NCI-H2029 treated with DMSO at 0.1 percent for 48 hours (cell line): ENCODE data around the gene MRPL20.
"Not testable (repeated sequence)": the region's sequence is repeated elsewhere in the genome, so short reads cannot be mapped to it uniquely, and the experiment has no call there.

Source experiments
- DNase-seq: peaks from one replicate; lab custom pipeline; 2025; lab: John Stamatoyannopoulos, UW

Gene MRPL20

DNA sequence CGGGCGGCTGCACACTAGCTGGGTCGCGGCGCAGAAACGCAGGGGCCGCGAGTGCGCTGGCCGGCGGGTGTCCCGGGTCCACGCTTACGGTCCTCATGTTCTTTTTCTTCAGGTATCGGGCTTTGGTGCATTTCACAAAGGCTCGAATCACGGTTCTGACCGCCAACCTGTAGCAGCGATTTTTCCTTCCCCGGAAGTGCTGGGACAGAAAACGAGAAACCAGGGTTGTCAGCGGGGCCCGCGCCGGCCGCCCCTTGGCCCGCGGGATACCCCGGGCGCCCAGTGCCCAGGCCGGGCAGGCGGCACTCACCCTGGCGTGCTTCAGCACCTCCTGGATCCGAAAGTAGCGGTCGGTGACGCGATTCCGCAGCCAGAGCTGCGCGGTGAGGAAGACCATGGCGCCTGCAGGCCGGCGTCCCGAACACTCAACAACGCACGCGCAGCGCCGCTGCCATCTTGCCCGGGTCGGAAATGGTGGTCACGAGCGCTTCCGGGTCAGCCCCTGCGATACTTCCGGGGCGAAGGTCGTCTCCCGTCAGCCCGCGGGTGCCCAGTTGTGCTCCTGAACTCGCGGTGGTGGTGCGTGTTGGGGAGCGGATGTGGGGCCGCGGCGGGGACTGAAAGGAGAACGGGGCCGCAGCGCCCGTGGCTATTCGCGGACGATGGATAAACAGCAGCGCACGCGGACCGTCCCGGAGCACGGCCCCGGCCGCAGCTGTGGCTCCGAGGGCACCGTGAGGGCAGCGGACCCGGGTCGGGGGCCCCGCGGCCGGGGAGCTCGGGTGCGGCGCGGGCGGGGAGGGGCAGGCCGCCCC lies at the start of gene MRPL20:
MRPL20 (minus strand) TSS at position 473 of the 815 bp plus-strand sequence; CDS start at position 397, 76 bp downstream.
- DNase-seq = peak; percentile 44

DNA sequence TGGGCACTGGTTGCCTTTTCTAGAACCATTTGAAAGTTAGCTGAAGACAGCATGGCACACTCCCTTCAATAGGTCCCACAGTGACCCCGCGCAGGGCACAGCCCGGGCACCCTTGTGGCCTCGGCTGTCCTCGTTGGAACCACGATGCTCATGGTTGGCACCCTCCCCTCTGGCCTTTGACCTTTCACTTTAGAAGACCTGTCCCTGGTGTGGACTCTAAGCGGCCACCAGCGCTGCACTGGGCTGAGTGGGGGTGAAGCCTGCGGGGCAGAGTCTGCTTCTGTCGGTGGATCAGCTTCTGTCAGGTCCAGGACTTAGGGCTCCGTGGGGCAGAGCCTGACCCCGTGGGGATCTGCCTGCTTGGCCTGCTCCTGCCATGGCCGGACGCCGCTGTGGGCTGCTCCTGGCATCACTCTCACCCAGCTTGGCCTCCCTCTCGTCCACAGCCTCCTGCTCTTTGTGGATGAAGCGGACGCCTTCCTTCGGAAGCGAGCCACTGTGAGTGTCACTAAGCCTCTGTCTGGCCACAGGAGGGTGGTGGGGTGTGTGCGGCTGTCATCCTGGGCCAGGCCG lies 49.7 kb upstream of the MRPL20 start:
- DNase-seq = not testable (repeated sequence)

DNA sequence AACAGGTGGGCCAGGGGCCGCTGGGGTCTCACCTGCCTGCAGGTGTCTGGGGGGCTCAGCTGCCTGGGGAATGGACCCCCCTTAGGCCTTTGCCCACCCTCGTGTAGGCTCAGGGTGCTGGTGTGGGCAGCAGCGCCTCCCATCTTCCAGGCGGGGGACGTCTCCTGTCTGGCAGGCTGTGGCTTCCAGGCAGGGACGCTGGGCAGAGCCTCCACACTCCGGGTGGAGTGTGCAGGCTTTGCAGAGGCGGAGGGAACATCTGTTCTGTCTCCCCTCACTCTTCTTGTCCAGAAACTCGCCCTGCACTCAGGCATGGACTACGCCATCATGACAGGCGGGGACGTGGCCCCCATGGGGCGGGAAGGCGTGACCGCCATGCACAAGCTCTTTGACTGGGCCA lies 48.8 kb upstream of the MRPL20 start:
- not testable (repeated sequence) for DNase-seq

GRCh38 chr1:1455366-1455884 lies 48.3 kb upstream of the MRPL20 start:
- no peak for DNase-seq

GRCh38 chr1:1454286-1455056 lies 47.4 kb upstream of the MRPL20 start:
- not testable (repeated sequence) for DNase-seq

GRCh38 chr1:1452882-1453281 lies 45.8 kb upstream of the MRPL20 start:
- no peak for DNase-seq

DNA sequence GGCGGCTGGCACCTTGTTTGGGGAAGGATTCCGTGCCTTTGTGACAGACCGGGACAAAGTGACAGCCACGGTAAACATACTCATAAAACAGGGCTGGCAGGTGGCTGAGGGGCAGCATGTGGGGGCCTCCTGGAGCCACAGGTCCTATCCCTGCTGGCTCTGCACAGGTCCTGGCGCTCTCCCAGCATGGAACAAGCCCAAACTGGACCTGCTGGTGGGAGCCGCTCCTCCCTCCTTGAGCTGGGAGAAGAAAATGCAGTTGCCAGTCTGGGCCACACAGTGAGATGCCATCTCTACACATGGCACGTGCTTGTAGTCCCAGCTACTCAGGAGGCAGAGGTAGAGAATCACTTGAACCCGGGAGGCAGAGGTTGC lies 45.3 kb upstream of the MRPL20 start:
- not testable (repeated sequence) for DNase-seq

DNA sequence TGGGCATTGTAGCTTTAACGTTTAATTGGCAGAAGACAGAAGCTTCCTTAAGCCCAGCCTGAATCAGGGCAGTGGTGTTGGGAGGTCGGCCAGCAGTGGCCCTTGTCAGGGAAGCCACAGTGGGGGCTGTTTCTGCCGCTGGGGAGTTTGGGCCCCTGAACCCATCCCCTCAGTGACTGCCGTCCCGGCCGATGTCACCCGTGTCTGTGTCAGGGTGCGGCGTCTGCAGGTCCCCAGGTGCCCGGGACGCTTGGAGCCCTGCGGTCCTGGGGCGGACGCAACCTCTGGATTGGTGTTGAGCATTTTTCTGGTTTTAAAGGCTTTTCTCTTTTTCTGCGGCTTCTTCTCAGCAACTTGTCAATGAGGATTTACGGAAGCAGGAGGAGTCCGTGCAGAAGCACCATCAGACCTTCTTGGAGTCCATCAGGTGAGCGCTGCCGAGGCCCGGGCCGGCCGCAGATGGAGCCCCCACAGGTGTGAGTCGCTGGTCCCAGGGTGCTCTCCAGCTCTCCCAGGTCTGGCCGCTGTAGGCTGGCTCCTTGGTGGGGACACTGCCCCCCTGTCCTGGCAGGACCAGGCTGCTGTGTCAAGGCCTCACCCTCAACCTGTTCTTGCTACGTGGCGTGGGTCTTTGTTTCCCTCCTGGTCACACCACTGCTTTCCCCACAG lies 44.7 kb upstream of the MRPL20 start:
- DNase-seq = no peak

DNA sequence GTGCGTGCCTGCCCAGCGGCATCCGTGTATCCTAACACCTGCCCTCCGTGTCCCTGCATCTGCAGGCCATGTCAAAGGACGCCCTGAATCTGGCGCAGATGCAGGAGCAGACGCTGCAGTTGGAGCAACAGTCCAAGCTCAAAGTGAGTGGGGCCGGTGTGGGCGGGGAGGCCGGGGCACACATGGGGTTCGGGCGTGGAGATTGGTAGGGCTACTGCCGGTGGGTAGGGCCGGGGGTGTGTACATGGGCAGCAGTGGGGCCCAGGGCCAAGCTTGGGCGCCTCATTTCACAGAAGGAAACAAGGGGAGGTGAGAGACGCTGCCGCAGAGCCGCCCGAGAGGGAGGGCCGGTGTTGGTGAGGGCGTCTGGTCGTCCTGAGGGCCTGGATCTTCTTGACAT lies 43.5 kb upstream of the MRPL20 start:
- DNase-seq = not testable (repeated sequence)

DNA sequence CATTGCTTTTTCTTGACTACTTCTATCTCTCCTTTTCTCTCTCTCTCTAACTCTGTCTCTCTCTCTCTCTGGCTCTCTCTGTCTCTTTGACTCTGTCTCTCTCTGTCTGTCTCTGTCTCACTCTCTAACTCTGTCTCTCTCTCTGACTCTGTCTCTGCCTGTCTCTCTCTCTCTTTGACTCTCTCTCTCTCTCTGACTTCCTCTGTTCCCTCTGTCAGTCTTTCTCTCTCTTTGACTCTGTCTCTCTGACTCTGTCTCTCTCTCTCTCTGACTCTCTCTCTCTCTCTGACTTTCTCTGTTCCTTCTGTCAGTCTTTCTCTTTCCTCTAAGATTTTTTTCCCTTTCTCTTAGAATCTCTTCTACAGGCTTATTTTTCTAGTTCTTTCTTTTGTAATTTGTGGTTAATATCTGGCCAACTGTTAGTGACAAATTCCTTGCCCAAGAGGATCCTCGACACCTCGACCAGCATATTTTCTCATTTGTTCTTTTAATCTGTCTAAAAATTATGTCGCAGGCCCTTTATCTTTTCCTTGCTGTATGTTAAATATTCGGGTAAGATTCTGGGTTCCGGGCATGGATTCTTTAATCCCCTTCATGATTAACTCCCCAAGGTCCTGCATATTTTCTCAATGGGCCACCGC lies 42.1 kb upstream of the MRPL20 start, which contains the start of gene ATAD3C:
ATAD3C (plus strand) TSS at position 591 of the 641 bp plus-strand sequence. CDS start 995 bp downstream, outside the sequence.
- DNase-seq = no peak

GRCh38 chr1:1446631-1447030 lies 39.5 kb upstream of the MRPL20 start:
- not testable (repeated sequence) for DNase-seq

- no peak for DNase-seq
These were observed 35.1 kb upstream of the MRPL20 start for GRCh38 chr1:1442069-1442770.

DNA sequence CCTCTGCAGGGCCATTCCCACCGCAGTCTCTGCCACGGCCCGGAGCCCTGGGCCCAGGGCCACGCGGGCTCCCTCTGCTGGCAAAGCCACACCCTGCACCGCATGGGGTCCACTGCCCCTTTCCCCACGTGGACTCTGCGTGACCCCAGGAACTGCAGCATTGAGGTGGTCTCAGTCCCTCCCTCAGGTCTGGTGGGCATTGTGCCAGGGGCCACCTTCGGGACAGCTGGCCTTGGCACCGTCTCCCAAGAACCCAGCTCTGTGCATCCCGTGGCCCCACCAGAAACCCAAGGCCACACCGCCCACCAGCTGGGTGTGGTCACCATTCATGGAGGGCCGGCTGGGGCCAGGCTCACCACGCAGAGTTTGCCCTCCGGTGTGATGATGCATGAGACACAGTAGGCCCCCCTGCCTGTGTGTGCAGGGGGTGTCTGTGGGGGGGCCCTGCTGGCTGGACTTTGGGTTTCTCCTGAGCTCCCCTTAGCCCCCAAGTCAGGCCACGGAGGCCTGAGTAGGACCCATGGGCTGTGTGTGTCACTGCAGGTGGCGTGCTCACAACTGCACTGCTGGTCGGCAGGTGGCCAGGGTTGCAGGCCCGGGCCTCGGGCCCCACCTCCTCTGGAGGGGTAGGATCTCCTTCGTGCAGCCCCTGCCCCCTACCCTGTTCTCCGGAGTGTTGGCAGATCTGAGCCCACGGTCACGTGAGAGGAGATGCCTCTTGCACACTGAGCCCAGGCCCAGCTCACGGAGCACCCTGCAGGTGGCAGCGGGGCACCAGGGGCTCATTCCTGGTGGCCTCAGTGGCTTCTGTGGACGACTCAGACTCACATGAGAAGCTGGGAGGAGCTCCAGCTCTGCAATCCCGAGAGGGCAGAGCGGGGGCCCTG lies 34.2 kb upstream of the MRPL20 start:
- DNase-seq = no peak

DNA sequence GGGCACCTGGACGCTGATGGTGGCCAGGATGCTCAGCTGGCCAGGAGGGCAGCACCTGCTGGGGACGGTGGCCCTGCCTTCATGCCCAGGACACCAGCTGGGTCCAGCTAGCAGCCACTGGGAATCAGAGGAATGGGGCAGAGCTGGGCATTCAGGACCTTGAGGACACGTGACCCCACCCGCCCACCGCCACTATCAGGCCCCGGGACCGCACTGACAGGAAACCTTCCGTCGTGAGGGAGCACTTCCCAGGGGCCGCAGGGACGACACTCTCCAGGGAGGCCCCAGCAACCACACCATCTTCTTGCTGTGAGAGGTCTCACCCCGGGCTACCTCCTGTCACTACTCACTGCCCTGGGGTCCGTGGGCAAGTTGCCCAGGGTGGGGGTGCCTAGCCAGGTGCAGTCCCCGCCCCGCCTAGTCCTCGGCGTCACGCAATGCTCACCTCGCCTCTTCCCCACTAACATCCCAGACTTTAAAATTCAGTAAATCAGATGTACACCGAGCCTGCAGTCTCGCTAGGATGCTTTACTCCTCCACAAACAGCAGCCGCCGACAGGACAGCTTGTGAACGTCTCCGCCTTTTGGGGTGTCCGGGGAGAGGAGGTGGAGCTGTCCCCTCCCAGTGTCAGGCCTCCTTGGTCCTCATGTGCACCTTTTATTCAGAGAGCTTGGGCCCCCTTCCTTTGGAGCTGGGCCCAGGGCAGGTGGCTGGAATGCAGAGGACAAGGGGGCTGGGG lies 33.3 kb upstream of the MRPL20 start:
- no peak for DNase-seq

DNA sequence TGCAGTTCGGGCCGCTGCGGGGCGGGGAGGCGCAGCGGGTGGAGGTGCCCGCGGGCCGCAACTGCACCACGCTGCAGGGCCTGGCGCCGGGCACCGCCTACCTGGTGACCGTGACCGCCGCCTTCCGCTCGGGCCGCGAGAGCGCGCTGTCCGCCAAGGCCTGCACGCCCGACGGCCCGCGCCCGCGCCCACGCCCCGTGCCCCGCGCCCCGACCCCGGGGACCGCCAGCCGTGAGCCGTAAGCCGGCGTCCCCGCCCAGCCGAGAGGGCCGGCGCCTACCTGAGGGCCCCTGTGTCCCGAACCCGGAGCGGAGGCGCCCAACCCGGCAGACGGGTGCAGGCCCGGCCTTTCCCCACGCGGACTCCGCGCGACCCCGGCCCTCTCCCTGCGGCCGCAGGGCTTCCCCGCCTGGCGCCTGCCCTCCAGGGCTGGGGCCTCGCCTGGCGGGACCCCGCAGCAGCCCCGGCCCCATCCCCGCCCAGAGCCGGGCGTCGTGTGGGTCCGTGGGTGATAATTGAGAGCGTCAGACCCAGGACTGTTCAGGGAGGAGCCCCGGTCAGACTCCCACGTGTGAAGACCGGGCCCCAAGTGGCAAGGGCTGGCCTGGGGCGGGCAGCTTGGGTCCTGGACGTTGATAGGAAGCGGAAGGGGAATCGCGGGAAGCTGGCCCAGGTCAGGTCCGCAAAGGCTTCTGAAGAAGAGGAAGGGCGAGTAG lies 32.6 kb upstream of the MRPL20 start:
- DNase-seq = no peak

GRCh38 chr1:1438531-1439381 lies 31.7 kb upstream of the MRPL20 start:
- no peak for DNase-seq

- DNase-seq = no peak
These were observed 30.8 kb upstream of the MRPL20 start for GRCh38 chr1:1437904-1438376.
